SK-N-MC (cell line): ENCODE results near the gene SHB.

ENCODE experiments used
- EZH2 ChIP-seq: fragments of 200-600 bp; sonication (generic); IDR thresholded peaks from one replicate; pipeline ENCODE4 v1.6.1; 2017; ENCODE audit warnings: antibody characterized with exemption
- FOXP2 ChIP-seq: optimal IDR thresholded peaks from 2 replicates; pipeline ENCODE3; 2011; ENCODE audit warnings: mild to moderate bottlenecking, moderate library complexity; ENCODE audit not compliant: insufficient read depth; ENCODE audit errors: extremely low read length, control extremely low read depth
- POLR2AphosphoS5 ChIP-seq: IDR thresholded peaks from 2 replicates; pipeline ENCODE4 v1.6.1; 2012; ENCODE audit warnings: mild to moderate bottlenecking, low read depth, low read length, borderline replicate concordance

DNA sequence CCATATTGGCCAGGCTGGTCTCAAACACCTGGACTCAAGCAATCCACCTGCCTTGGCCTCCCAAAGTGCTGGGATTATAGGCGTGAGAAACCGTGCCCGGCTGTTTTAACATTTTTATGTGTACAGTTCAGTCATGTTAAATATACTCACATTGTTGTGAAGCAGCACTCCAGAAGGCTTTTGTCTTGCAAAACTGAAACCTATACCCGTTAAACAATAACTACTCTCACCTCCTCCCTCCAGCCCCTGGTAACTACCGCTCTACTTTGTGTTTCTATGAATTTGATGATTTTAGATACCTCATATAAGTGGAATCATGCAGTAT is 23.1 kb upstream of the SHB start:
- TF ChIP-seq POLR2AphosphoS5 = no peak
- no peak for TF ChIP-seq EZH2
- TF ChIP-seq FOXP2 = no peak
